Measurements from ENCODE around the gene RNU6-1.

Gene RNU6-1

DNA sequence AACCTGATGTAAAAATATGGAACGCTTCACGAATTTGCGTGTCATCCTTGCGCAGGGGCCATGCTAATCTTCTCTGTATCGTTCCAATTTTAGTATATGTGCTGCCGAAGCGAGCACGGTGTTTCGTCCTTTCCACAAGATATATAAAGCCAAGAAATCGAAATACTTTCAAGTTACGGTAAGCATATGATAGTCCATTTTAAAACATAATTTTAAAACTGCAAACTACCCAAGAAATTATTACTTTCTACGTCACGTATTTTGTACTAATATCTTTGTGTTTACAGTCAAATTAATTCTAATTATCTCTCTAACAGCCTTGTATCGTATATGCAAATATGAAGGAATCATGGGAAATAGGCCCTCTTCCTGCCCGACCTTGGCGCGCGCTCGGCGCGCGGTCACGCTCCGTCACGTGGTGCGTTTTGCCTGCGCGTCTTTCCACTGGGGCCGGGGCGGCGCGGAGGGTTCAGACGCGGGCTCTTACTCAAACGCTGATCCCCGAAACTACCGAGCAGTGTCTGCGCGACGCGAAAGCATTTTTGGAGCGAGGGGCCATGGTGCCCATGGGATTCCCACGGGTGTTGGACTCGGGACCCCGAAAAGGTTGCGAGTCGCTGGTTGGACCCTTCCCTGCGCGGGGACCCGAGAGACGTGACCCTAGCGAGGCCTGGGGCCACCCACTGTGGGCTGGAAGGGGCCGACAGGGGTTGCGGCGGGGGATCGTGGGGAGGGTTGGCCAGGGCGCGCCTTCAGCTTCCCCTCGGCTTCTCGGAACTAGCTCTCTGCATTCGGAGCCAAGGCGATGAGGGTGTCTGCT lies at the start of gene RNU6-1:
Gene RNU6-1 (minus strand): TSS at position 117 of the 820 bp plus-strand sequence.
- DNase-seq = peak; percentile 80 to 81

DNA sequence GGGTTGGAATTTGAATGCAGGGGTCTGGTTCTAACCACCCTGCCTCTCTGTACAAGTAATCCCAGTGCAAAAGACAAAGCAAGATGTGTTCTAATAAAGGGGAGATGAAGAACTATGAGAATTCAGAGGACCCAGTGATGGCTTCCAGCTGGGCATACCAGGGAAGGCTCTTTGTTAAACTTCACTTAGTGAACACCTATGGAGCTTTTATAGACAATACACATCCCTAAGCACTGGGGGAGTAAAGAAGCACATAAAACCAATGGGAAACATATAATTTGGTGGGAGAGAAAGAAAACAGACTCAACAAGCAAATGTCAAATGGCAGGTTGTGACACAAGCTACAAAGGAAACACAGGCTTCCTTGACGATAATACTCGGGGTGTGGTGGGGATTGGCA lies 47.9 kb upstream of the RNU6-1 start:
- DNase-seq = no peak

DNA sequence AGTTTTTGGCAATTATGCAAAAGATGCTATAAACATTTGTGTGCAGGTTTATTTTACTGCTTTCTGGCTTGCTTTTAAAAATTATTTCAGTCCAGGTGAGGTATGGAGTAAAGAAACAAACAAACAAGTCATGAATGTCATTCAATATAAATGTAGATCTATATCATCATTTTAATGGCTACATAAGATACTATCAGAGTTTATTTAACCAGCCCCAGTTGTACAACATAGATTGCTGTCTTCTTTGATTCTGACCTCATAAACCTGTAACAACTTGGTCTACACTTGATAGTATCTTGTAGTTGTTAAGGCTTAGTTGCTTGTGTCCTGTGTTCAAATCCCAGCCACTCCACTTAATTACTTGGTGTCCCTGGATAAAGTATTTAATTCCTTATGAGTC lies 46.0 kb upstream of the RNU6-1 start:
- DNase-seq = no peak

DNA sequence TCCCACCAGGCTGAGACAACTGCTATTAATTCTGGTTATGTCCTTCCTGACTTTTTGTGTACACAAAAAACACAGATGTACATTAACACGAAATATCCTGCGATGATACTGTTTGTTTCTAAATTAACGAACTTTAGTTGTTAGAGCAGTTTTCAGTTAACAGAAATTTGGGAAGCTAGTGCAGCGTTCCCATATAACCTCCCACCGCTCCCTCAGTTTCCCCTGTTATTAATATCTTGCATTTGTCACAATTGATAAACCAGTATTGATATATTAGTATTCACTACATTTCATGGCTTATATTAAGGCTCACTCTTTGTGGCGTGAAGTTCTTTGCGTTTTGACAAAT lies 45.3 kb upstream of the RNU6-1 start:
- DNase-seq = no peak

DNA sequence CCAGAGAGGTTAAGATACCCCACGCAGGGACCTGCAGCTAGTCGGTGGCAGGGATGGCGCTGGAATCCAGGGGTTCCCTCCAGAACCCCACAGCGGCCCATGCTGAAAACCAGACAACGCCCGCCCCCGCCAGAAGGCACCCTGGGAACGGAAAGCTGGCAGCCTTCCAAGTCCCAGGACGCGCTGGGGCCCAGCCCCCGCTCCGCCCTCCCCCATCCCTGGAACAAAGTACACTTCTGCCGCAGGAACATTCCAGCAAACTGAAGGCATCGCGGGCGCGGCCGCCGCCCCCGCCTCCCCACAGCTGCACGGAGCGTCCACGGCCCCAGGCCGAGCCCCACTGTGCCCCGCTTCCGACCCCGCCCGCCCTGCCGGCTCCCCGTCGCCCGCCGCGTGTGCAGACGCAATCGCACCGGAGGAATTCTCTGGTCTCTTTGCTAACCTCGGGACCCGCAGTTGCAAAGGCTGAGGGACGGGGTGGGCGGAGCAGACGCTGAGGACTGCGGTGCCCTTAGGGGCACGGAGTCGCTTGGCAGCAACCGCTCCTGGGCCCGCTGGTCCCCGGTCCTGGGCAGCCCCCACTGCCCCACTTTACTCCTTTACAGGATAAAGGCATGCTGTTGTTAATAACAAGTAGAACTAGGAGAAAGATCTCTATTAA lies 44.8 kb upstream of the RNU6-1 start:
- DNase-seq = no peak

DNA sequence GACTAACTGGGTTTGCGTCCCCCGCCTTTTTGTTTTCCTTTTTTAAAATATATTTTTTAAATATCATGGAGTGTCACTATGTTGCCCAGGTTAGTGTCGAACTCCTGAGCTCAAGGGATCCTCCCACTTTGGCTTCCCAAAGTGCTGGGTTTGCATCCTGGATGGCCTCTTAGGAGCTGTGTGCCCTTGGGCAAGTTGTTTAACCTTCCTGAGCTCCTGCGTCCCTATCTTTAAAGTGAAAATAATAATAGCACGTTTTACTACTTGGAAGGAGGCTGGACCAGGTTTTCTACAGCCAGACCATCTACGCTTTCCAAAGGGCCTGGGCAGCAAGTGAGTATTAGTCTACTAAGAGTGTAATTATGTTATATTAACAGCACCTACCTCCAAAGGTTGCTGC lies 44.2 kb upstream of the RNU6-1 start:
- no peak for DNase-seq

DNA sequence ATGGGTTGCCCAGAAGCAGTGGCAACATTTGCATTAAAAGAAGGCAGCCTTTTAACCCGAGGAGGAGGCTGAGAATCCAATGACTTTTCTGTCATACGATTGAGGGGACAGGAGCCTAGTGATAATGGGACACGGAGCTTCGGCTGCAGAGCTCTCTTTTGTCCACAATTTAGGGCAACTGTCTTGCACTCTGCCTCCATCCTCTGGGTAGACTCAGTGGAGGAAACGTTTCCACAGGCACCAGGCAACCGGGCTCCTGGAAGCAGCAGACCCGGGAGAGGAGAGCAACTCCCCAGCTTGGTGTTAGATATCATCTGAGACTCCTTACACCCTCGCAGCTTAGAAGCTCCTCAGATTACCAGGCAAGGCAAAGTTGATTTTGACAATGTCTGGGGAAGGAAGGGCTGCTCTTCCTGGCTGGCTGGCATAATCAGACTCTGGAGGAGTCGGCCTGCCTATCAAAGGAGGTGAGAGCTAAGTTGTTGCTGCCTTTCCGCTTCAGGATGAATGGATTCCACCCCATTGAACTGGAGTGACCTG lies 43.5 kb upstream of the RNU6-1 start:
- no peak for DNase-seq

DNA sequence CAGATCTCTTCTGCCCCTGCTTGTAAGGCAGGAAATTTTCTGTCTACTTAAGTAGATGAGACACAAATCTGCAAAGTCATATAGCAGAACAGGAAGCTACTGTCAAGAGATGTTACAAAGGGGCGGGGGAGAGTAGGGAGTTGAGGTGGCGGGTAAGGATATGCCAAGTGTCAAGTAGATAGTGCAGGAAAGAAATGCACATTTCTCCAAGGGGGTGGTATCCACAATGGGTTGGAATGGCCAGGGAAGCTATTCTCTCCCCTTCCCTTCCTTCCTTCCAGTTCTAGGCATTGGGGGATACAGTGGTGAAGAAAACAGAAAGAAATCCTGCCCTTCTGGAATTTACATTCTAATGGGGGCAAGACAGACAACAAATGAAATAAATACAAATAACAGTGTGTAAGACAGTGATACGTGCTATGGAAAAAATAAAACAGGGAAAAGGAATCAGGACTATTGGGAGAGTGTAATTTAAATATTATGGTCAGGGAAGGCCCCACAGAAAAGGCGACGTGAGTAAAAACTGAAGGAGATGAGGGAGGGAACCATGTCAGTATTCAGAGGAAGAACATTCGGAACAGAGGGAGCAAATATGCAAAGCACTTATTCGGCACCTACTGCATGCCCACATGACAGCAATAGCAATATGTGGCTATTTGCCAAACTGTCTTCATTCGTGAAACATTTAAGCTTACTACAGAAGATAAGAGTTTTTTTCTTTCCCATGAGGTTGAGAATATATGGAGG lies 42.8 kb upstream of the RNU6-1 start:
- DNase-seq = no peak

DNA sequence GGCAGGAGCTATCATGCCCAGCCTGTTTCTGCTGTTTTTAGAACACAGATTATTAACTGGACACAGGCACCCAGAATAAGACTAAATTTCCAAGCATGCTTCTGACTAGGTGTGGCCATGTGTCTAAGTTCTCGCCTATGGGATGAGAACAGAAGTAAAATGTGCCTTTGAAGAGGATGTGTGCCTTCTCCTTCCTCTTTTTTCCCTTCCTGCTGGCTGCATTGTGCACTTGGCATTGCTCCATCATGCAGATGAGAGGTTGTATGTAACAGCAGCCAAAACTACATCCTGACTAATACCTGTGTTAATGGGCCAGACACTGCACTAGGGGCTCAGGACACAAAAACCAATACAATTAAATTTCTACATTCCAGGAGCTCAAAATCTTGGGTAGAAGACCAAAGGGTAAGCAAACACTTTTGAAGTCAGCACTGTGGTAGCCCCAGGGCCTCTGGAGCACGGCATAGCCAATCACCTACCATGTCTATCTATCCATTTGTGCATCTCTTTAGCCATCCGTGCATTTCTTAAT lies 40.9 kb upstream of the RNU6-1 start:
- no peak for DNase-seq

DNA sequence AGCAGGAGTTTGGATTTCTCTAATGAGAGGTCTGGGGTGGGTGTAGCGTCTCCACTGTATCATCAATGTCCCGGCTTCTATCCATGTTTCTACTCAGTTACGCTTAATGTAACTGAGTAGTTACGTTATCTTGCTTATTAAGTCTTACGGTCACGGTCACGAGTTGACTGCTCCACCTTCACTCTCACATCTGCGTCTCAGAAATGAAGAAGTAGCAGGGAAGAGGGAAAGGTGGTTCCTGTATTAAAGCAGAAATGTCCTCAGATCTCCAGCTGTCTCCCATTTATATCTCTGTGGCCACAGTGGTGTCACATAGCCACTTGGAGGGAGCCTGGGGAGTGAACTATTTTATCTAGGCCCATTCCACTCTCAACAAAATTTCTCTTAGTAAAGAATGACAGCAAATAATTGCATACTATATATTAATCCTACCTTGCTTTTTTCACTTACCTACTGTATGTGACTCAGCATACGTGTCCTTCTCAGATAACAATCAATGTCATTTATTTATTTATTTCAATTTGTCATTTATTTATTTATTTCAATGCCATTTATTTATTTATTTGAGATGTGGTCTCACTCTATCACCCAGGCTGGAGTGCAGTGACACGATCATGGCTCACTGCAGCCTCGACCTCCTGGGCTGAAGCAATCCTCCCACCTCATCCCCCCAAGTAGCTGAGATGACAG lies 39.7 kb upstream of the RNU6-1 start:
- no peak for DNase-seq

DNA sequence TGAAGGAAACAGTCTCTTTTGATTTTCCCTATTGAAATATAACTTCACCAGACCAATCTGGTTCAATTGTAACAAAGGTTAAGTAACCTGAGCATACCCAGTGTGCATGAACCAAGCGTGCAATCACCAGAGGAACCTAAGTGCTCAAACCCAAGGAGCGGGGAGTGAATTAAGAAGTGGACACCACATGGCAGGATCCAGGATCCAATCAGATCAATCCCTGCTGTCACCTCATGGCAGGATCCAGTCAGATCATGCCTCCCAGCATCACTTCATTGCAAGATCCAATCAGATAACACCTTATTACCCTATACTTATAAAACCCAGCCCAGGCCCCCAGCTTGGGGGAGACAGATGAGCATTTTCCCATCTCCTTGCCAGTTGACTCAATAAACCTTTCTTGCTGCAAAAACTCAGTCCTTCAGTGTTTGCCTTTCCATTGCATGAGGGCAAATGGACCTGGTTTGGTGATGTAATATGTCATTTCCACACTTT lies 38.9 kb upstream of the RNU6-1 start:
- no peak for DNase-seq

DNA sequence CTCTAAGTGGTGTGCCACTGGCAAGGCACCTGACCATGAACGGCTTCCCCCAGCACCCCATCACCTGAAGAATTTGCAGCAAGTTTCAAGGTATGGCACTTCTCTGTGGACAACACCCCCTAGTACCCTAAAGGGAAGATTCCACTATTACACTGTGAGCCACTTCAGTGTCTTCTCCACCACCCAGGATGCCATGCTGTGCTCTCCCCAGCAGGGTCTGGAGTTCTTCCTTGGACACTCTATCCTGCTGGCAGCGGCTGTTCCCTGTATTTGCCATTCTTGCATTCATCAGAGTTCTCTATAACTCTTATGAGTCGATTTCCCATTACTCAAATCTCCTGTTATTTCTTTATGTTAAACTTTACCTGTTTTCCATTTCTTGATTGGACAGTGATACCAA lies 33.9 kb upstream of the RNU6-1 start:
- DNase-seq = no peak

DNA sequence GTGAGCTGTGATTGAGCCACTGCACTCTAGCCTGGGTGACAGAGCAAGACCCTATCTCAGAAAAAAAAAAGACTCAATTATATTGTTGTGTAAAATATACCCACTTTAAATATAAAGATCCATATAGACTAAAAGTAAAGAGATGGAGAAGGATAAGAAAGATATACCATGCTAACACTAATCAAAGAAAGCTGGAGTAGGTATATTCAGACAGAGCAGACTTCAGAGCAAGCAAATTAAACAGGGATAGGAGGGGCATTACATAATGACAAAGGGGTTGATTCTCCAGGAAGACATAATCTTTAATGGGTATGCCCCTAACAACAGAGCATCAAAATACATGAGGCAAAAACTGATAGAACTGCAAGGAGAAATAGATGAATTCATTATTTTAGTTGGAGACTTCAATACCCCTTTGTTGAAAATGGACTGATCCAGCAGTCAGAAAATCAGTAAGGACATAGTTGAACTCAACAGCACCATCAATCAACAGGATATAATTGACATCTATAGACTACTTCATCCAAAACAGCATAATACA lies 31.1 kb upstream of the RNU6-1 start:
- no peak for DNase-seq

DNA sequence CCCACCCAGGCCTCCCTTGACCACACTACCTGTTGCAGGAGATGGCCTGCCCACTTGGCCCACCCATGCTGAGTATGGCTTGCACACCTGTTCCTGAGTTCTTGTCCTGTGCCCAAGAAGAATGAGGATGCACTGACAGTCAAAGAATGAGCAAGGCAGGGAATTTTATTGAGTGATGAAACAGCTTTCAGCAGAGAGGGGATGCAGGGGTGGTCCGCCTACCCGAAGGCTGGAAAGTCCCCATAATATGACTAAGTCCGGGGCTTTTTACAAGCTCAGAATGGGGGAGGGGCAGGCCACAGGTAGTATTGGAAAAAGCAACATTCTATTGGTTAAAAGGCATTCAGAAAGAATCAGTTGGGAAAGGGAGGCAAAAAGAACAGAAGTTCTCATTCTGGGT lies 29.9 kb upstream of the RNU6-1 start:
- no peak for DNase-seq

DNA sequence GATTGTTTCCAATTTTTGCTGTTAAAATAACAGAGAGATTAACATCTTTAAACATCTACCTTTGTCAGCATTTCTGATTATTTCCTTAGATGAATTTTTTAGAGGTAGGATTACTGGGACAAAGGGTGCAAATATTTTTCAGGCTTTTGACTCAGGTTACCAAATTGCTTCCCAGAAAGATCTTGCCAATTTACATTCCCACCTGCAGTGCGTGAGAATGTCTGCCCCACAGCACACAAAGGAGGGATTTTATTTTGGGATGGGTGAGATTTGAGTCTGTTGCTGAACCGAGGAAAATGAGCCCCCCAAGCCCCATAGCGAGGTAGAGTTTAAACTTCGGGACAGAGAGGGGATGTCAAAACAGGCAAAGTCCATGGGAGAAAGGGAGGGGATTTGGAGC lies 25.9 kb upstream of the RNU6-1 start:
- DNase-seq = no peak

DNA sequence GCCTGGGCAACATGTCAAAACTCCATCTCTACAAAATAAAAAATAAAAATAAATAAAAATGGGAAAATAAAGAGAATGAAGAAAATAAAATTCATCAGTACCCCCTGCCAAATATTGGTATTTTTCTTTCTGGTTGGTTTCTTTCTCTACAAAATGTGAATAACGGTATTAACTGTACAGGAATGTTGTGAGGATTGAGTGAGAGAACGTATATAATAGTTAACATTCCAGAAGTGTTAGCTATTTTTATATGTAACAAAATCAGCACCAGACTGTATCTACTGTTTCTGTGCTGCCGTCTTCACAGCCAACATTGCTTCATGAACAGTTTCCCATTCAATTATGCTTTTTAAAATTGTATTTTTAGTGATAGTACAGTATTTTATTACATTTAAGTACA lies 25.5 kb upstream of the RNU6-1 start:
- DNase-seq = no peak

DNA sequence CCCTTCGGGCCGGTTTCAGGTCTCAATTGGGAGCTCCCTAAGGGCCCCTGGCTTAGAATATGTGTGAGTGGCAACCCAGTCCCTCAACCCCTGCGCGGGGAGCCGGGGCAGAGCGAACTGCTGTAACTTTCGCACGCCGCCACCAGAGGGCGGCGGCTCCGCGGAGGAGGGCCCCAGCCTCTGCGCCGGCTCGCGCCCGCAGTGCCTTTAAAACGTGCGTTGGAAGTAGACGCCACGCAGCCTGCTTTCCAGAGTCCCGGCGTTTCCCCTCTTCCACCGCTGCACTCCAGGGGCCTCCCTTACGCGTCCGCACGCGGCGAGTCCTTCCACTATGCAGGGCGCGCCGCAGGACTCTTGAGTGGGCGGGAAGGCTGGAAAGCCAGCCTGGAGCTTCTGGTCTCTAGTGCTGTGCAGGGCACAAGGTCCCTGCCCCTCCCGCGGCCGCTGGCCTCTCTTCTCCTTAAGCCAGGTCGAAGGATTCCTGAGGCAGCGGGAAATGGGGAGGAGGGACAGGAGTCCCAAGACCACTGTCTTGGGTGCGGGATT lies 23.7 kb upstream of the RNU6-1 start:
- peak; percentile 30 to 36 for DNase-seq

DNA sequence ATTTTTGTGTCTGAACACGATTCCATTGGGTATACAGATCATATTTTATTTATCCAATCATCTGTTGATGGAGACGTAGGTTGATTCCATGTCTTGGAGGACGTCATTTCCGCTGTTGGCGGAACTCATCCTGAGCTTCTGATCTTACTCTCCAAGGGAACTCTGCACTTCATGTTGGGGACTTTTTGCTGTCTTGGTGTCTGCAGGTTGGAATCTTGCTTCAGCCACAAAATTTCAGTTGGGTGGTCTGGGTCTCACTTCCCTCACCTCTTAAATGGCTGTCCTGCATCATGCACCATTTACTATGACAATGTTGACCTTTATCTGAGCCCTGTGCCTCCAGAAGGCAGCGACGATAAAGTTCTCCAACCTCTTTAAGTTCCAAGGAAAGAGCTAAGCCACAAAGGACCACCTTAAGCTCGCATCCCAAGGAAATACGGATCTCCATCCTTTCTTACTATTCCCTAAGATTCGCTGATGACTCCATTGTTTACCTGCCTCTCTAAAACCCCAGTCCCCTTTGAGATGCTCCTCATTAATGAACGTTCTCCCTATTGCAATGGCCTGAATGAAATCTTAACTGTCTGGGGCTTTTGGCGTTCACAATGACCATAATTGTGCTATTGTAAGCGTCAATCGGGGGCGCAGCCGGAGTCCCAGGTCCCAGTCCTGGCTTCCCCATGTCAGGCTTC lies 23.1 kb upstream of the RNU6-1 start:
- no peak for DNase-seq

DNA sequence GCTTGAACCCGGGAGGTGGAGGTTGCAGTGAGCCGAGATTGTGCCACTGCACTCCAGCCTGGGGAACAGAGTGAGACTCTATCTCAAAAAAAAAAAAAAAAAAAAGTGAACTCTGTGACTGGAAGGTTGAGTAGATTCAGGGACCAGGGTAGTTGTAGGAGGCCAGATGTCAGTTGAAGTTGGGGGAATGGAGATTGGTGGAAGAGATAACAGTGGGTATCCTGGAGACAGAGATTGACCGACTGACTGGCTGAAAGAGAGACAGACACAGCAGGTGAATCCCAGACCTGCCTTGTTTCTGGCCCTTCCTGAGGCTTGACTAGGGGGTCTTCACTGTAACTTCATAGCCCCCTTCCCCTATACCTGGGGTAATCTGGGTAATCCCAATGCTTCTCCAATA lies 22.1 kb upstream of the RNU6-1 start:
- DNase-seq = no peak

DNA sequence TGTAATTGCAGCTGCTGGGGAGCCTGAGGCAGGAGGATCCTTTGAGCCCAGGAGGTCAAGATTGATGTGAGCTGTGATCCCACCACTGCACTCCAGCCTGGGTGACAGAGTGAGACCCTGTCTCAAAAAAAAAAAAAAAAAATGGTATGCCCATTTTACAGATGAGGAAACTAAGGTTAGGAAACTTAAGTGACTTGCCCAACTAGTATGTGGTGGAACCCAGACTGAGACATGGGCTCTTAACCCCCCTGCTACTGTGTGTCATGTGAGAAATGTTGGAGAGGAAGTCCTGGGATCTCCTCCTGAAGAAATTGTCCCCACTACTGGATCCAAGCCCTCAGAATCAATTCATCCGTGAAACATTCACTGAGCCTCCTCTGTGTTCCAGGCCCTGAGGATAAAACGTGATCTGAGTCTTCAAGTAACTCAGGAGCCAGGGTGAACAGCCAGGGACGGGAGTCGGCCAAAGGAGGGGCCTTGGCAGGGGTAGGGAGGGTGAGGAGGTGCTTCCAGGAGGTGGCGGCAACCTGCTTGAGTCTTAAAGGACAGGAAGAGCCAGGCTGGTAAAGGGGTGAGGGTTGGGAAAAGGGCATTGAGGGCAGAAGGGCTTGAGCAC lies 19.6 kb upstream of the RNU6-1 start:
- DNase-seq = no peak

DNA sequence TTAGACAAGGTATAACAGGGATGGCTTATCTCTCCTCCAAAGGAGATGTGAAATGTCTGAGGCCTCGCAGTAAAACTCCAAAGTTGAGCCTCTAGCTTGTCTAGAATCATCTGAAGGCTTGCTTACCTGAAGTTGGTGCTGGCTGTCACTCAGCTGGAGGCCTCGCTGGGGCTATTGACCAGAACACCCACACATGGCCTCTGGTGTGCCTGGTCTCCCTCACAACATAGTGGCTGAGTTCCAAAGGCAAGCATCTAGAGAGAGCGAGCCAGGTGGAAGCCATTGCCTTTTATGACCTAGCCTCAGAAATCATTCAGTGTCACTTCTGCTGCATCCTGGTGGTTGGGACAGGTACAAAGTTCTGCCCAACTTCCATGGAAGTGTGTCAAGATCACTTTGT lies 17.4 kb upstream of the RNU6-1 start:
- no peak for DNase-seq
